ENCODE results near the gene MYO10.
"Not testable (repeated sequence)": the region's sequence is repeated elsewhere in the genome, so short reads cannot be mapped to it uniquely, and the experiment has no call there.

Gene MYO10

DNA sequence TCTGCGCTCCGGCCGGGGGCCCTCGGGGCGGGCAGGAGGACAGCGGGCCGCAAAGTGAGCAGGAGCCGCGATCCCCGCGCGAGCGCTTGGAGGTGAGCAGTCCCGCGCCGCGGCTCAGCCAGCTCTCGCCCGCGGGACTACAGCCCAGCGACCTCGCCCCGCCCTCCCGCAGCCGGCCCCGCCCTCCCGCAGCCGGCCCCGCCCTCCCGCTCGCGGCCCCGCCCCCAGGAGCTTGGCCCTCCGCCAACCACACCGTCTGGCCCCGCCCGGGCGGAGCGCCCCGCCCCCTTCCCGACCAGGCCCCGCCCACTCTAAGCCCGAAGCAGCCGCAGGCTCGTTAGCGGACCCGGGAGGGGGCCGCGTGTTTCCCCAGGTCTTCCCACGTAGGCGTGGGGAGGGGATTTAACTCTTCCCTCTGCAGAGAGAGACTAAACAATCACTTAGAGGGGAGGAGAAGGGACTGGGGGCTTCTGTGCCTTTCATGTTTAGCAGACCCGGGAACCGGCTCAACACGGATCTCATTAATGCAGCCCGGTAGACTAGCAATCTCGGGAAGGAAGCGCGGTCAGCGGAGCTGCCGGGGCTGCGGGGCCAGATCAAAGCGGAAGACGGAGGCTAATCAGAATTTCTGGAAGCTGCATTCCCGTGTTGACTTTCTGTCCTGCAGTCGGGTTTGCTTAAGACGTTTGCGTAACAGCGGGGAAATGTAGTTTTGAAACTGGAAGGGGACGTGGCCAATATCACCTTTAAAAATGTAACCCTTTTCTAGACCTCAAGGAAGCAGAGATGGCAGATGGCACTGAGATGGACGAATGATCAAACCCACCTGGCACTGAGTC is at the start of gene MYO10:
Gene MYO10, minus strand, starts transcription at position 139 of the 839 bp plus-strand sequence. CDS start 480 bp downstream, outside the sequence.
- in situ Hi-C loops (cut with MboI; ENCODE audit: low sequenced_read_pairs), result no loop called here

DNA sequence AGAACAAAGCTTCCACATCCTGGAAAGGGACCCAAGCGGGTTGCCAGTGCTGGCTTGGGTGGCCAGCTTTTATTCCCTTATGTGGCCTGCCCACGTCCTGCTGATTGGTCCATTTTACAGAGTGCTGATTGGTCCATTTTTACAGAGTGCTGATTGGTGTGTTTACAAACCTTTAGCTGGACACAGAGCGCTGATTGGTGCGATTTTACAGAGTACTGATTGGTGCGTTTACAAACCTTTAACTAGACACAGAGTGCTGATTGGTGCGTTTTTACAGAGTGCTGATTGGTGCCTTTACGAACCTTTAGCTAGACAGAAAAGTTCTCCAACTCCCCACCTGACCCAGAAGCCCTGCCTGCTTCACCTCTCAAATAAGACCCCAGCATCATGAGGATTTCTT is 49.2 kb upstream of the MYO10 start:
- in situ Hi-C loops (cut with MboI; ENCODE audit: low sequenced_read_pairs), result not testable (repeated sequence)

DNA sequence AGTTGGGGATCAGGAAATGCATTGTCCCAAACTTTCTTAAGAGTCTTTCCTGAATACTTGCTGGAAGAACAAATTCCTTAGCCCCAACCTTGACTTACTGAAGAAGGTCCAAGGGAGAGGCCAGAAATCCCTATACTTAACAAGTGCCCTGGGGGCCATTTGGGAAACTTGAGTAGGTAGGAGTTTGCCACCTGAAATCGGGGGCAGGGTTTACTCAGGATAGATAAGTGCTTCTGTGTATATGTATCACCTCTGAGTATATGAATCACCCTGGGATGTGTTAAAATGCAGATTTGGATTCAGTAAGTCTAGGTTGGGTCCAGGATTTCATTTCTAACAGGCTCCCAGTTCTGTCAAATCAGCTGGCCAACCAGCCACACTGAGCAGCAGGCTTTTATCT is 47.9 kb upstream of the MYO10 start:
- in situ Hi-C loops (cut with MboI; ENCODE audit: low sequenced_read_pairs), result no loop called here

DNA sequence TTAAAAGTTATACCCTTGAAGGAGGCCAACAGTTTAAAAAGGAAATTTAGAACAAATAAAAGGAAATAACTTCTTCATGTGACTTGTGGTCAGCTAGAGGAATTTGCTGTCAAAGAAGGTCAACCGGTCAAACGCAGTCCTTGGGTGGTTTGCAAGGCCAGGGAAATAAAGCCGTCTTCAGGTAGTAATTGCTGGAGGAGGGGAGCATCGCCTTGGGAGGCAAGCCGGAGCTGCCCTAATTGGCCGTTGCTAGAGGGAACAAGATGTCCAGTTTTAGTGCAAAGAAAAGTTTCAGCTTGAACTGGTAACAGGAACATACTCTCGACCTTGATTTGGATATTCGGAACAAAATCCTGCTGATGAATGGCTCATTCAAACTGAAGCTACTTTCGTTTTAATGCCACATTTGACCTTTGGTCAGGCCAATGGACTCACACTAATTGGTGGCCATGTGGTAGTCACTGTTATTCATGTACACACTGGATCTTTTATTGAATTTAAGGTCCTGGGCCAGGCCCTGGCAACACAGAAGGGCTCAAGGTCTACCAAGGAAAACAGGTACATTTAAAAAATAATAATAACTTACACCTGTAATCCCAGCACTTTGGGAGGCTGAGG is 47.0 kb upstream of the MYO10 start:
- in situ Hi-C loops (cut with MboI; ENCODE audit: low sequenced_read_pairs), result no loop called here

DNA sequence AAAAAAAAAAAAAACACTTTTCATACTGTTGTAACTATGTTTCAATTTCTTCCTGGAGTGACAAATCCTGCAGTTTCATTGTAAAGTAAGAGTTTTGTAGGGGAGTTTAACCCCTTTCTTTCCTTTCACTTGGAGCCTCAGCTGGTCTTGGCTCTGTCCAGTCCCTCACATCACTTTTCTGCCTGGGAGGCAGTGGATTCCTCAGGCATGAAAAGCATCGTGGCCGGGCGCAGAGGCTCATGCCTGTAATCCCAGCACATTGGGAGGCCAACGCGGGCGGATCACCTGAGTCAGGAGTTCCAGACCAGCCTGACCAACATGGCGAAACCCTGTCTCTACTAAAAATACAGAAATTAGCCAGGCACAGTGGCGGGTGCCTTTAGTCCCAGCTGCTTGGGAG is 45.6 kb upstream of the MYO10 start:
- in situ Hi-C loops (cut with MboI; ENCODE audit: low sequenced_read_pairs), result no loop called here

DNA sequence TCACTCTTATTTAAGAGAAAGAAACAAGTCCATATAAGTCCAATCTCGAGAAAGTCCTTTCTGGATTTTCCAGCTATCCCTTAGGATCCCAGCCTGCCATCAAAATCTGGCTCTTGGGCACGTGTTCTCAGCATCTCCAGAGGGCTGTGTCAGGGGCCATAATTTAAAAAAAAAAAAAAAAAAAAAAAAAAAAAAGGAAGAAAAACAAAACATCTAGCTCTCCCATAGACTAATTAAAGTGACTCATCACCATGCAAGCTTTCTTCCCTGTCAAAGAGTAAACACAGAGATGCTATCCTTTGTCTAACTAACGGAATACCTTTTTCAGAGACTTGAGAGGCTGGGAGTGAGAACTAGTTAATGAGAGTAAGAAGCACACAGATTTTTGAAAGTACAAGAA is 44.9 kb upstream of the MYO10 start:
- in situ Hi-C loops (cut with MboI; ENCODE audit: low sequenced_read_pairs), result no loop called here

DNA sequence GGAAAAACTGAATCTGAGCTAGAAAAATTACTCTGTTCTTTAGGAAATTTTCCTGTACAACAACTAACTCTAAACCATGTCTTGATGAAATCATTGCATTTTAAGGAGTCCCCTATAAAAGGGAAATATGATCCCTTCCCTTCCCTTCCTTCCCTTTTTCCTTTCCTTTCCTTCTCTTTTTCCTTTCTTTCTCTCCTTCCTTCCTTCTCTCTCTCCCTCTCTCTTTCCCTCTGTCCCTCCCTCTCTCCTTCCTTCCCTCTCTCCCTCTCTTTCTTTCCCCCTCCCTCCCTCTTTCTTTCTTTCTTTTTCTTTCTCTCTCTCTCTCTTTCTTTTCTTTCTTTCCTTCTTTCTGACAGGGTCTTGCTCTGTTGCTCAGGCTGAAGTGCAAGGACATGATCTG is 42.2 kb upstream of the MYO10 start:
- in situ Hi-C loops (cut with MboI; ENCODE audit: low sequenced_read_pairs), result no loop called here

DNA sequence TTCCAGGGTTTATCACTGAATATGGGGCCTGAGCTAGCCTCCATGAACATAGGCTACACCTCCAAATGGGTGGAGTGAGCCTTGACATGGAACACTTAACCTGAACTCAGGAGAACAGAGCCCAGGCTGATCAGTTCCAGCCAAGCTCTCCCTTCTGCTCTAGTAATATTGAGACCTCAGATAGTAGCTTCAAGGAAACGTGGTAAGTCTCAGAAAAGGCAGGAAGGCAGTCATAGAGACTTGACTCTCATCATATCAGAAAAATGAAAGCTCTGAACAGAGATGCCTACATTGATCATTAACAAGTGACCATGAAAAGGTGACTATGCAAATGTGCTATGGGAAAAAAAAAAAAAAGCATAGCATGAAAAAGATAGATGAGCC is 40.5 kb upstream of the MYO10 start:
- in situ Hi-C loops (cut with MboI; ENCODE audit: low sequenced_read_pairs), result no loop called here

DNA sequence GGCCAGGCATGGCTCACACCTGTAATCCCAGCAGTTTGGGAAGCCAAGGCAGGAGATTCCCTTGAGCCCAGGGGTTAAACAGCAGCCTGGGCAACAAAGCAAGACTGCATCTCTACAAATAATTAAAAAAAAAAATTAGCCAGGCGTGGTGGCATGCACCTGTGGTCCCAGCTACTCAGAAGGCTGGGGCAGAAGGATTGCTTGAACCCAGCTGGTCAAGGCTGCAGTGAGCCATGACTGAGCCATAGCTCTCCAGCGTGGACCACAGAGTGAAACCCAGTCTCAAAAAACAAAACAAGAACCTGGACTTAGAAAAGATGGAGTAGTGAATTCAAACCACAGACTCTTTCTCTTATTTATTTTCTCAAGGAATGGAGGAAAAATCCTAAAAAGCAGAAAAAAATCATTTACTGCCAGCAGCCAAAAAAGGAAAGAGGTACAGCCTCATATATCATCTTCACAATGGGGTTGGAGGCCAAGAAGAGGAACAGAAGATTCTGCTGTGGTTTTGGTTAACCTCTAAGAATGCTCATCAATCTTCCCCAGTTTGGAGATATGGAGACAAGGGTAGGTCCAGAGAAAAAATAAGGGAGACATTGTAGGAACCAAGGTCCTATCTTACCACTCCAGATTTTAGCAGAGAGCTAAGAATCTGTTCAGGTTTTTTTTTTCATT is 40.0 kb upstream of the MYO10 start:
- in situ Hi-C loops (cut with MboI; ENCODE audit: low sequenced_read_pairs), result no loop called here

DNA sequence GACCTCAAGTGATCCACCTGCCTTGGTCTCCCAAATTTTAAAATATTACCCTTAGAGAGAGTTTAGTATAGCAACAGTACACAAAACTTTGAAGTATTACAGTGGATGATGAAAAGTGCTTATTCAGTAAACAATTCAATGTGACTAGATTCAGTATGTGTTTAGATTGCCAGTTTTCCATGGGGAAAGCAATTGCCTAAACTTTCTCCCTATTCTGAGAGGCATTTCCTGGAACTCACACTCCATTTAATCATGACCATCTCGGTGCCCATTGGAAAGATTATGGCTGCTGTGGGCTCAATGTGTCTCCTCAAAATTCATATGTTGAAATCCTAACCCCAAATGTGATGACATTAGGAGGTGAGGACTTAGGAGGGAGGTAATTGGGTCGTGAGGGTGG is 38.9 kb upstream of the MYO10 start:
- in situ Hi-C loops (cut with MboI; ENCODE audit: low sequenced_read_pairs), result no loop called here

DNA sequence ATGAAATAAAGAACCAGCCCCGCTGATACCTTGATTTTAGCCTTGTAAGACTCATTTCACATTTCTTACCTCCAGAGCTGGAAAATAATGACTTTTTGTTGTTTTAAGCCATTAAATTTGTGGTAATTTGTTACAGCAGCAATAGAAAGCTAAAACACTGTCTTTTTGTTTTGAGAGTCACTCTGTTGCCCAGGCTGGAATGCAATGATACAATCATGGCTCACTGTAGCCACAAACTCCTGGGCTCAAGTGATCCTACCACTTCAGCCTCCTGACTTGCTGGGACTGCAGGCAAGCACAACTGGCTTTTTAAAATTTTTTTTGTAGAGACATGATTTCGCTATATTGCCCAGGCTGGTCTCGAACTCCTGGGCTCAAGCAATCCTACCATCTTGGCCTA is 34.7 kb upstream of the MYO10 start:
- in situ Hi-C loops (cut with MboI; ENCODE audit: low sequenced_read_pairs), result no loop called here

DNA sequence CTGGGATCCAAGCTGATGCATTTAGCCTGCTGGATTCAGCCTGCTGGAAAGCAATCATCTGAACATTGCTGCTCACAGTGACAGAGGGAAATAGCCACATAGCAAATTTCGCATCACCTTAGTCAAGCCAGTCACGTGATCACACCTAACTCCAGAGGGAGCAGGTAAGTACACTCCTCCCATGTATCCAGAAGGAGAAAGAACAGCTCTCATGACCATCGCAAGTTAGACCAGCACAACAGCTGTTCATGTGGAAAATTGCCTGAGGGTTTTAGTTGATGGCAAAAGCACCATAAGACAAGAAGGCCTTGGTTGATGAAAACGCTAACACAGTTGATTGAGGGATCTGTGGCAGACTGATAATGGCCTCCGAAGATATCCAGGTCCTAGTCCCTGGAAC is 34.2 kb upstream of the MYO10 start:
- in situ Hi-C loops (cut with MboI; ENCODE audit: low sequenced_read_pairs), result no loop called here

DNA sequence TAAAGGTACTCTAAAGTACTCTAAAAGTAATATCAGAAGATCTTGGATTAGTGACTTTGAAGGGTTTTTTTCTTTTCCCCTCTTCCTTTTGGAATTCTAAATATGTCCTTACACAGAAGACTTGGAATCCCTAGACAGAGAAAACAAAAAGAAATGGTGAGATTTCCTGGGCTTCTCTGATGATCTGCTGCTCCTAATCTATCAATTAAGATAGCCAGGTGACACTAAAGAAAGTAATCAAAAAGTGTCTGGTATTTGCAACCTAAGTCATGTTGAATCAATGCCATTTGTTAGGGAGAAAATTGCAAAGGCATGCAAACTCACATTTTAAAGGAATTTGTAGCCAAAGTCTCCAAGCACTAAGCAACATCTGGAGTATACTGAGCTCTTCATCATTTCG is 29.5 kb upstream of the MYO10 start:
- in situ Hi-C loops (cut with MboI; ENCODE audit: low sequenced_read_pairs), result no loop called here

DNA sequence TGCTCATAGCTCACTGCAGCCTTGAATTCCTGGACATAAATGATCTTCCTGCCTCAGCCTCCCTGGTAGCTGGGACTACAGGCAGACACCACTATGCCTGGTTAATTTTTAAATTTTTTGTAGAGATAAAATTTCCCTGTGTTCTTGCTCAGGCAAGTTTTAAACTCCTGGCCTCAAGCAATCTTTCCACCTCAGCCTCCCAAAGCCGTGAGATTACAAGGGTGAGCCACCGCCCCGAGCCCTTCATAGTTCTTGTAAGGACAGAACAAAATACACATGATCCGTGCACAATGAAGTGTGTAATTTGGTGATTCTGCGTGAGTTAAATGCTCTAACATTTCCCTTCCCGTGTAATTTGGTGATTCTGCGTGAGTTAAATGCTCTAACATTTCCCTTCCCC is 27.7 kb upstream of the MYO10 start:
- in situ Hi-C loops (cut with MboI; ENCODE audit: low sequenced_read_pairs), result no loop called here

DNA sequence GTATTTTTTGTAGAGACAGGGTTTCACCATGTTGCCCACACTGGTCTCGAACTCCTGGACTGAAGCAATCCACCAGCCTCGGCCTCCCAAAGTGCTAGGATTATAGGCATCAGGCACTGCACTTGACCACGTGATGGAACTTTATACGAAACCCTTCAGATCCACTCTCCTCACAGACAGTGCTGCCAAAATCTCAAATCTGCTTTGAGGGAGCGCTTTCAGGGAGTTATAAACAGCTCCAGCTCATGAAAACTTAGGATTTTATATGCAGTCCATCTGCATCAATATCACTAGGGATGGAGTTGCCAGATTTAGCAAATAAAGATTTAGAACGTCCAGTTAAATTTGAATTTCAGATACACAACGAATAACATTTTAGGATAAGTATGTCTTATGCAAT is 25.0 kb upstream of the MYO10 start:
- in situ Hi-C loops (cut with MboI; ENCODE audit: low sequenced_read_pairs), result no loop called here

DNA sequence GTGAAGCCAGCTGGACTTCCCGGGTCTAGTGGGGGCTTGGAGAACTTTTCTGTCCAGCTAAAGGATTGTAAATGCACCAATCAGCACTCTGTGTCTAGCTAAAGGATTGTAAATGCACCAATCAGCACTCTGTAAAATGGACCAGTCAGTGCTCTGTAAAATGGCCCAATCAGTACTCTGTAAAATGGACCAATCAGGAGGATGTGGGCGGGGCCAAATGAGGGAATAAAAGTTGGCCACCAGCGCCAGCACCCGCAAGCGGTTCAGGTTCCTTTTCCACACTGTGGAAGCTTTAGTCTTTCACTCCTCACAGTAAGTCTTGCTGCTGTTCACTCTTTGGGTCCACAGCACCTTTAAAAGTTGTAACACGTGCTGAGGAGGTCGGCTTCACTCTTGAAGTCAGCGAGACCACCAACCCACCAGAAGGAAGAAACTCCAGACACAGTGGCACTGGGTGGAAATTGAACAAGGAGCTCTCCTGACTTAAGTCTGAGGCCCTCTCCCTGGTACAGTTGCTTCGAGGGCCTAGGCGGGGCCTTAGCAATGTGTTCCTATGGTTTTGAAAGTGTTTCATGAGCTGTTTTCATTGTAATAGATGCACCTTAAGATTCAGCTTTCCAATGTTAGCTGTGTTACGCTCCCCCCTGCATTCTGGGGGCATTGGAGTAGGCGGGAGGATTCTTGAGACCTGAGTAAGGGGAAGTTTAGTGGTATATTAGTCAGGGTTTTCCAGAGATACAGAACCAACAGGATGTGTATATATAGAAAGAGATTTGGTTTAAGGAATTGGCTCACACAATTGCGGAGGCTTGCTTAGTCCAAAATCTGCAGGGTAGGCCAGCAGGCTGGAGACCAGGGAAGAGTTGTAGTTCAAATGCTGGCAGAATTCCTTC is 21.5 kb upstream of the MYO10 start:
- in situ Hi-C loops (cut with MboI; ENCODE audit: low sequenced_read_pairs), result no loop called here

DNA sequence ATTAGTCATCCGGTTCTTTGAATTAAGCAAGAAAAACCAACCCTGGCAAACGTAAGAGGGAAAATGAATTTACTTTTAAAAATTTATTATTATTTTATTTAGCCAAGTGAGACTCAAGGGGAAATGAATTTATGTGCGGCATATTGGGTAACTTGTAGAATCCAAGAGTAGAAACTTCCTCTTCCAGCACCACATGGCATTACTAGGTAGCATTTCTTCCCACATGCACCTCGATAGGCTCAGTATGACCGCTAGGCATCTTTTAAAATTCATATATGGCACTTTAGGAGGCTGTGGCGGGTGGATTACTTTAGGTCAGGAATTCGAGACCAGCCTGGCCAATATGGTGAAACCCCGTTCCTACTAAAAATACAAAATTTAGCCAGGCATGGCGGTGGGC is 17.6 kb upstream of the MYO10 start:
- in situ Hi-C loops (cut with MboI; ENCODE audit: low sequenced_read_pairs), result no loop called here

DNA sequence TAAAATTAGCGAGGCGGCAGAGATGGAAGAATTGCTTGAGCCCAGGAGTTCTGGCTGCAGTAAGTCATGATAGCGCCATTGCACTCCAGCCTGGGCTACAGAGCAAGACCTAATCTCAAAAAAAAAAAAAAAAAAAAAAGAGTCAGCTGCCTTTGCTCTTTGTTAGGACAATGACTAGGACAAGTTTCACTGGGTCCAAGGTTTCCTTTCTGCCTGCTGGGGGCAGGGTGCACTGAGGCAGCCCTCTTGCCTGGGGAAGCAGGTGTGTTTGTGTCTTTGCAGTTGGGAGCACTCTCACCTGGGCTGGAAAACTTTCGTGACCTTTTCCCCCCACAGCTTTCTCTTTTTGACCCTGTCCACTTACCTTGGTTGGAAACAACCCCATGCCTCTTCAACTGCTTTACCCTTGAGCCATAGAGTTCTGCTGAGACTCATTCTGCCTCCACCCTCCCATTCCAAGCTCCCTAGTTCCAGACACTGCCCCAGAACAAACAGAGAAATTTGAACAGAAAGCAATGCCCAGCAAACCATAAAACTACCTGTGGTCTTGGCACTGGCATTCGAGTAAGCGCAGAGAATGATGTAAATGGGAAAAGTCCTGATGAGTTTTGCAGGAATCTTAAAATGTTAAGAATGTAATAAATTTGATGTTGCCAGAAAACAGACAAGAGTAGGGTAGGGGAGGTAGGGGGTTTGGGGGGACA is 17.0 kb upstream of the MYO10 start:
- in situ Hi-C loops (cut with MboI; ENCODE audit: low sequenced_read_pairs), result no loop called here

DNA sequence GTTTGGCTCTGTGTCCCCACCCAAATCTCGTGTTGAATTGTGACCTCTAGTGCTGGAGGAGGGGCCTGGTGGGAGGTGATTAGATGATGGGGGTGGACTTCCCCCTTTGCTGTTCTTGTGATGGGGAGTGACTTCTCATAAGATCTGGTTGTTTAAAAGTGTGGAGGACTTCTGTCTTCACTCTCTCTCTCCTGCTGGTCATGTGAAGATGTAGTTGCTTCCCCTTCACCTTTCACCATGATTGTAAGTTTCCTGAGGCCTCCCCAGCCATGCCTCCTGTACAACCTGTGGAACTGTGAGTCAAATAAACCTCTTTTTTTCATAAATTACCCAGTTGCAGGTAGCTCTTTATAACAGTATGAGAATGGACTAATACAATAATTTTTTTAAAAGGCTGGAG is 10.6 kb upstream of the MYO10 start:
- in situ Hi-C loops (cut with MboI; ENCODE audit: low sequenced_read_pairs), result no loop called here

DNA sequence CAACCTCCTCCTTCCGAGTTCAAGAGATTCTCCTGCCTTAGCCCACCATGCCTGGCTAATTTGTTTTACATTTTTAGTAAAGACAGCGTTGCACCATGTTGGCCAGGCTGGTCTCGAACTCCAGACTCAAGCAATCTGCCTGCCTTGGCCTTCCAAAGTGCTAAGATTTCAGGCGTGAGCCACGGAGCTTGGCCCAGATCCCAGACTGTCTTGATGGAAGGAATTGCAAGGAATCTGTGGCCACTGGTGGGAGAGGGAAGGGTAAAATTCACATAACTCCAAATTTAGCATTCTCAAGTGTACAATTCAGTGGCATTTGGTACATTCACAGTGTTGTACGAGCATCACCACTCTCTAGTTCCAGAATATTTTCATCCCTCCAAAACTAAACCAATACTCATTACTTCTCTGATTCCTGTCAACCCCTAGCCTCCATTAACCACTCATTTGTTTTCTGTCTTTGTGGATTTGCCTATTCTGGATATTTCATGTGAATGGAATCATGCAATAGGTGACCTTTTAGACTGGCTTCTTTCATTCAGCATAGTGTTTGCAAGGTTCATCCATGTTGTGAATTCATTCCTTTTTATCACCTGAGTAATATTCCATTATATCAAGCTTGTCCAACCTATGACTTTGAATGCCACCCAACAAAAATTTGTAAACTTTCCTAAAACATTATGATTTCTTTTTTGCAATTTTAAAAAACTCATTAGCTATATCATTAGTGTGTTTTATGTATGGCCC is 8.9 kb upstream of the MYO10 start:
- in situ Hi-C loops (cut with MboI; ENCODE audit: low sequenced_read_pairs), result no loop called here
